ENCODE results near the gene KARS1. TPM values are rescaled to one million over a fixed set of nuclear protein-coding genes. Genes with fewer than 3 reads are reported as not detected.
A peak's percentile ranks its signal among the peaks of the same experiment; 100 is the strongest.

KARS1 gene
- total RNA-seq, 4 donors from 2014 or later = 88.6 to 110 (median 100) TPM

DNA sequence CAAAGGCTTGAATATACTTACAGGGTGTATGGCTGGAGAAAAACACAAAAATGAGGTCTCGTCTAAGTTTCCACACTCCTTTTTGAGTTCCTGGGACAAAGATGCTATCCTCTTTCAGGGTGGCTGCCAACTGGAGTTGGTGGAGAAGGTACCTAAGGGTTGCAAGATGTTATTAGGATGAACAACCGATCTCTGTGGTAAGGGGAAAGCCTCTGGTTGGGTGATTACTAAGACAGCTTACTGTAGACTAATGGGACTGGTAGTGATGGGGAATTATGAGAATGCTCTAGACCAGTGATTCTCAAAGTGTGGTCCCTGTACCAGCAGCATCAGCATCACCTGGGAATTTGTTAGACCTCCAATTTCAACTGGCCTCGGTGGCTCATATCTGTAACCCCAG lies 30.3 kb downstream of the KARS1 start:
- no peak for TF ChIP-seq POLR2A (IDR thresholded peaks at IDR 0.05)
- TF ChIP-seq, protein P1, sequence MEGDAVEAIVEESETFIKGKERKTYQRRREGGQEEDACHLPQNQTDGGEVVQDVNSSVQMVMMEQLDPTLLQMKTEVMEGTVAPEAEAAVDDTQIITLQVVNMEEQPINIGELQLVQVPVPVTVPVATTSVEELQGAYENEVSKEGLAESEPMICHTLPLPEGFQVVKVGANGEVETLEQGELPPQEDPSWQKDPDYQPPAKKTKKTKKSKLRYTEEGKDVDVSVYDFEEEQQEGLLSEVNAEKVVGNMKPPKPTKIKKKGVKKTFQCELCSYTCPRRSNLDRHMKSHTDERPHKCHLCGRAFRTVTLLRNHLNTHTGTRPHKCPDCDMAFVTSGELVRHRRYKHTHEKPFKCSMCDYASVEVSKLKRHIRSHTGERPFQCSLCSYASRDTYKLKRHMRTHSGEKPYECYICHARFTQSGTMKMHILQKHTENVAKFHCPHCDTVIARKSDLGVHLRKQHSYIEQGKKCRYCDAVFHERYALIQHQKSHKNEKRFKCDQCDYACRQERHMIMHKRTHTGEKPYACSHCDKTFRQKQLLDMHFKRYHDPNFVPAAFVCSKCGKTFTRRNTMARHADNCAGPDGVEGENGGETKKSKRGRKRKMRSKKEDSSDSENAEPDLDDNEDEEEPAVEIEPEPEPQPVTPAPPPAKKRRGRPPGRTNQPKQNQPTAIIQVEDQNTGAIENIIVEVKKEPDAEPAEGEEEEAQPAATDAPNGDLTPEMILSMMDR (IDR thresholded peaks at IDR 0.05) = no peak
- no peak for DNase-seq (ENCODE audit: low spot score in 2 of 2)
- intact Hi-C loops (cut with DNase I; ENCODE audit: low total_unique reads) = no loop called here
- WGBS, 2 donors = 87 to 97% methylated on average over 3 of the region's 3 CpGs
- no peak overlapping the region for H3K4me3 ChIP-seq (ENCODE audit: low read depth, poor library complexity, severe bottlenecking)

DNA sequence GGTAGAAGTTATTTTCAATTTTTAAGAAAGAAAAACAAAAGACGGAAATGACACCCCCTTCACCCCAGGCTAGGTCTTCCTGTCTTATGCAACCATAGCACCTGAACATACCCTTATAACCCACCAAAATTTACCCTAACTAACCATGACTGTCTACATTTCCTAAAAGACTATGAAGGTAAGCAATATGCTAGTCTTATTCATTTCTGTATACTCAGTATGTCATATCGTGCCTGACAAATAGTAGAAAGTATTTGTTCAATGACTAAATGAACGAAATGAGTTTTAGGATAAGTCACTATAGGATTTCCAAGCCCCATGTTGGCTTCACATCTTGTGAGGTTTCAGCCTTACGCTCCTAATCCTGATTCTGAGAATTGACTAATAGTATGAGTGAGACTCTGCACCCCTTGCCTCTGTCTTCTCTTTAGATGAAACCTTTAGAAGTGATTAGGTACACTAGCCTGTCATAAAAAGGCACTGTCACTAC lies 30.9 kb downstream of the KARS1 start:
- intact Hi-C loops (cut with DNase I; ENCODE audit: low total_unique reads) = no loop called here
- TF ChIP-seq, protein P1 (IDR thresholded peaks at IDR 0.05) = no peak
- TF ChIP-seq POLR2A (IDR thresholded peaks at IDR 0.05) = no peak
- no peak overlapping the region for H3K4me3 ChIP-seq (ENCODE audit: low read depth, poor library complexity, severe bottlenecking)
- 90 to 94% methylated on average over 4 of the region's 4 CpGs for WGBS, 2 donors
- no peak for DNase-seq (ENCODE audit: low spot score in 2 of 2)

DNA sequence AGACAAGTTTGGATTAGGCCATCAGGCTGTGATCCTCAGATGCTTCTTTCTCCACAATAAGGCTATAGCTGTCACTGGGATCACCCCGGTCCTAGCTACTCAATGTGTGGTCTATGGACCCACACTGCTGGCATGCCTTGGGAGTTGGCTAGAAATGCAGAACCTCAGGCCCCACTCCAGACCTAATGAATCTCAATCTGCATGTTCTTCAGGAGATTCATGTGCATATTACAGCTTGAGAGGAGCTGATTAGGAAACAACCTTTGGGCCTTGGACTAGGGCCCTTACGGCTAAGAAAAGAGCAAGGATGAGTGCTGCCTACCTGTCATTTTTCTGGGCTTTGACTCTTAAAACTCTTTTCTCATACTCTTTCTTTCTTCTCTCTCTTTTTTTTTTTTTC lies 31.8 kb downstream of the KARS1 start:
- 97 to 100% methylated on average over 2 of the region's 2 CpGs for WGBS, 2 donors
- intact Hi-C loops (cut with DNase I; ENCODE audit: low total_unique reads) = no loop called here
- no peak overlapping the region for H3K4me3 ChIP-seq (ENCODE audit: low read depth, poor library complexity, severe bottlenecking)
- TF ChIP-seq POLR2A (IDR thresholded peaks at IDR 0.05) = no peak
- TF ChIP-seq, protein P1 (IDR thresholded peaks at IDR 0.05) = no peak
- DNase-seq (ENCODE audit: low spot score in 2 of 2) = peak in 1 of 2 donors; percentile 54

DNA sequence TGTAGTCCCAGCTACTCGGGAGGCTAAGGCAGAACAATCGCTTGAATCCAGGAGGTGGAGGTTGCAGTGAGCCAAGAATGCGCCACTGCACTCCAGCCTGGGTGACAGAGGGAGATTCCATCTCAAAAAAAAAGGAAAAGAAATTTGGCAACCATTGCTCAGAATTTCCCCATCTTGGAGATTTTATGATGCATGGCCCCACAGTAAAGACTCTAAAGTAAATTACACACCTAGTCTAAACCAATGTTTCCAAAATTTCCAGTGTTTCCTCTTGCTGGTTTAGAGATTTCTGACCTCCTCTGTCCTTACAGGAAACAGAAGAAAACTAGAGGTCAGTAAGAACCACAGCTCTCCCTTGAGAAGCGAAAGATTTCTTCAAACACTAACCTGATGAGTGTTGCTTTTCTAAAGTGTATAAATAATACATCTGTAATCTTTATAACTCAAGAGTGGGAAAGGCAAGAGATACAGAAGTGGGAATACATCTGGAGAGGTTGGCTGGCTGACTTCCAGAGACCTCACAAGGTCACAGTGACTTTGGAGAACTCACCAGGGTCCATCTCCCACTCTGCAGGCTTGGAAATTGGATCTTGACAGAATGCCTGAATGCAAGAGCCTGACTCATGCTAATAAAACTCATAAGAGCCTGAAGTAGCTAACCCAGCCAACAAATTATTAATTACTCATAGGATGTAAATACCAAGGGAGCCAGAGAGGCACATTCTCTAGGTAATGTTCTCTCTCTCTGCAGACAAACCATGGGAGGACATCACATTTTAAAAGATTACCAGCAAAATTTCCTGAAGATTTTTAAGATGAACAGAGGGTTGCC lies 33.2 kb downstream of the KARS1 start:
- no peak for TF ChIP-seq POLR2A (IDR thresholded peaks at IDR 0.05)
- TF ChIP-seq, protein P1 (IDR thresholded peaks at IDR 0.05) = no peak
- DNase-seq (ENCODE audit: low spot score in 2 of 2) = peak in 1 of 2 donors; percentile 14
- no peak overlapping the region for H3K4me3 ChIP-seq (ENCODE audit: low read depth, poor library complexity, severe bottlenecking)
- WGBS, 2 donors = 89 to 99% methylated on average over 4 of the region's 4 CpGs
- intact Hi-C loops (cut with DNase I; ENCODE audit: low total_unique reads) = no loop called here

DNA sequence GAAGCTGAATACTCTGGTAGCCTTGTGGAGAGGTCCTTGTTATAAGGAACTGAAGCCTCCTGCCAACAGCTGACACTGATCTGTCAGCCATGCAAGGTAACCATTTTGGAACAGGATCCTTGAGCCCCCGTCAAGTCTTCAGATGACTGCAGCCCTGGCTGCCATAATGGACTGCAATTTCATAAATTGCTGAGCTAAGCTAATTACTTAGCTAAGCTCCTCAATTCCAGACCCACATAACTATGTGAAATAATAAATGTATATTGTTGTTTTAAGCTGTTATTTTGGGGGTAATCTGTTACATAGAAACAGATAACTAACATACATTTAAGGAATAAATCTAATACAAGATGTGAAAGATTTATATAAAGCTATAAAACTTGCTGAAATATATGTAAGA lies 41.0 kb downstream of the KARS1 start:
- peak in 1 of 2 donors; percentile 8 for DNase-seq (ENCODE audit: low spot score in 2 of 2)
- TF ChIP-seq POLR2A (IDR thresholded peaks at IDR 0.05) = no peak
- TF ChIP-seq, protein P1 (IDR thresholded peaks at IDR 0.05) = no peak
- WGBS, 2 donors = 90 to 100% methylated on average over 1 of the region's 1 CpG
- no peak overlapping the region for H3K4me3 ChIP-seq (ENCODE audit: low read depth, poor library complexity, severe bottlenecking)
- intact Hi-C loops (cut with DNase I; ENCODE audit: low total_unique reads) = no loop called here
